Suprapubic skin (tissue), 4 donors: ENCODE results near the gene ARHGEF1. TPM values are rescaled to one million over a fixed set of nuclear protein-coding genes. Genes with fewer than 3 reads are reported as not detected.

Experiments used
- DNase-seq, 2 donors: peaks; one replicate each; pipeline ENCODE4 v3.0.0-alpha.2; 2019; ENCODE audit warnings: low spot score in 2 of 2
- H3K27ac ChIP-seq: fragments of 200-600 bp; sonication (generic); one replicate; pipeline ENCODE4 v1.5.1; 2019
- H3K27me3 ChIP-seq: fragments of 200-600 bp; sonication (generic); one replicate; pipeline ENCODE4 v1.5.1; 2019
- H3K36me3 ChIP-seq: fragments of 200-600 bp; sonication (generic); one replicate; pipeline ENCODE4 v1.5.1; 2019
- H3K4me1 ChIP-seq: fragments of 200-600 bp; sonication (generic); one replicate; pipeline ENCODE4 v1.5.1; 2019
- H3K4me3 ChIP-seq: fragments of 200-600 bp; sonication (generic); one replicate; pipeline ENCODE4 v1.5.1; 2019; ENCODE audit warnings: mild to moderate bottlenecking
- H3K9me3 ChIP-seq: fragments of 200-600 bp; sonication (generic); one replicate; pipeline ENCODE4 v1.5.1; 2019
- CTCF ChIP-seq, 2 donors: fragments of 200-600 bp in 1 of 2; fragments of 450-650 bp in 1 of 2; sonication (generic) in 1 of 2; IDR thresholded peaks; one replicate each; pipeline ENCODE4 v1.5.1; 2016 to 2019; ENCODE audit warnings: antibody characterized with exemption in 2 of 2, mild to moderate bottlenecking in 1 of 2, moderate library complexity in 1 of 2
- EP300 ChIP-seq: sonication (generic); formaldehyde crosslinking; IDR thresholded peaks from one replicate; pipeline ENCODE4 v1.6.1; 2017; ENCODE audit warnings: antibody characterized with exemption
- POLR2A ChIP-seq, 2 donors: fragments of 450-650 bp; IDR thresholded peaks; one replicate each; pipeline ENCODE4 v1.6.1; 2017; ENCODE audit warnings: antibody characterized with exemption in 2 of 2, mild to moderate bottlenecking in 2 of 2, moderate library complexity in 2 of 2
- POLR2AphosphoS5 ChIP-seq, 3 donors: sonication (generic); formaldehyde crosslinking; IDR thresholded peaks; one replicate each; pipeline ENCODE4 v1.6.1; 2017; ENCODE audit warnings: antibody characterized with exemption in 3 of 3
- WGBS: methylation state at CpG from one replicate; pipeline ENCODE4 v1.1.5; 2018; 5-methylcytosine and 5-hydroxymethylcytosine counted together
- total RNA-seq, 4 donors: library from RNA; depleted of rRNA; stranded (reverse); fragments of >200 nt; gene quantifications; one replicate each; pipeline ENCODE4 v1.1.0, GENCODE V29; 2016

ARHGEF1 gene
- total RNA-seq, 4 donors from 2014 or later: 61.0 to 173 (median 72.1) TPM

GRCh38 chr19:41932259-41932719 lies 49.3 kb downstream of the ARHGEF1 start:
- DNase-seq: no peak
- TF ChIP-seq POLR2AphosphoS5 (IDR thresholded peaks at IDR 0.05) (no peak), POLR2A (IDR thresholded peaks at IDR 0.05) (no peak), CTCF (IDR thresholded peaks at IDR 0.05) (no peak), EP300 (no peak)
- Histone ChIP-seq H3K4me3 (no peak overlapping the region), H3K27me3 (peaks cover 100% of the 10 kb centered on the region), H3K4me1 (peaks cover 25% of the 10 kb centered on the region), H3K27ac (no peak overlapping the region), H3K9me3 (no peaks in the 10 kb centered on the region), H3K36me3 (no peaks in the 10 kb centered on the region)
- WGBS: 8% methylated on average over 8 of the region's 11 CpGs

GRCh38 chr19:41932720-41933332 lies 49.8 kb downstream of the ARHGEF1 start:
- 30% methylated on average over 29 of the region's 29 CpGs for WGBS
- H3K4me3 ChIP-seq: no peak overlapping the region
- peaks cover 22% of the 10 kb centered on the region for H3K4me1 ChIP-seq
- no peak for DNase-seq
- TF ChIP-seq CTCF (IDR thresholded peaks at IDR 0.05) (no peak), EP300 (no peak), POLR2AphosphoS5 (IDR thresholded peaks at IDR 0.05) (no peak), POLR2A (IDR thresholded peaks at IDR 0.05) (no peak)
- no peaks in the 10 kb centered on the region for H3K36me3 ChIP-seq
- no peak overlapping the region for H3K27ac ChIP-seq
- H3K27me3 ChIP-seq: peaks cover 100% of the 10 kb centered on the region
- no peaks in the 10 kb centered on the region for H3K9me3 ChIP-seq

DNA sequence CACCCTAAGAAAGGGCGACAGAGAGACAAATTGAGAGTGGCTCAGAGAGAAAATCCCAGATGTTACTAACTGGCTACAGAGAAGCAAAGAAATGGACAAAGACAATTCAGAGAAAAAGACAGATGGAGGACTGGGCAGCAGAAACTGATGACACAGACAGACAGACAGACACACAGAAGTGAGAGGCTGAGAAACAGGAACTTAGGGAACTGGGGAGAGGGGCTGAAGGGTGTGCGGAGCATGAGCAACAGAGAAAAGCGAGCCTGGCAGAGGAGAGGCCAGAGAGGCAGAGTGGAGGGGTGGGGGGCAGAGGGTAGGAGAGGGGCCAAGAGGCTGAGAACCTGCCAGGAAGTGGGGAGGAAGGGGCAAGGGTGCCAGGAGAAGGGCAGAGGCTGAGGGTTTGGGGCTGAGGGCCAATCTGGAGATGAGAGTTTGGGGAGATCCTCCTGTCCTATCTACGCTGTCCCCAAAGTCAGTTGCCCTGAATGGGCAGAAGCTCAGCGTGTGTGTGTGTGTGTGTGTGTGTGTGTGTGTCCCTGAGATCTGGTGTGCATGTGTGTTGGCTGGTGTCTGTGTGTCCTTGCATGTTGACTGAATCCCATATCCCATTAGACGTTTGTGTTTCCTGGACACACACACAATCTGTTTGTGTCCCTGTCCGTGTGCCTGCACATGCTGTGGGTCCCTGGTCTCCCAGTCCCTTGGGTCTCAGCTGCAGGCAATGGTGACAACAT lies 50.9 kb downstream of the ARHGEF1 start:
- Histone ChIP-seq H3K4me3 (no peak overlapping the region), H3K36me3 (no peaks in the 10 kb centered on the region), H3K27ac (no peak overlapping the region), H3K27me3 (peaks cover 96% of the 10 kb centered on the region), H3K4me1 (peaks cover 12% of the 10 kb centered on the region), H3K9me3 (no peaks in the 10 kb centered on the region)
- TF ChIP-seq POLR2A (IDR thresholded peaks at IDR 0.05): no peak
- TF ChIP-seq POLR2AphosphoS5 (IDR thresholded peaks at IDR 0.05): no peak
- TF ChIP-seq CTCF (IDR thresholded peaks at IDR 0.05): no peak
- TF ChIP-seq EP300: no peak
- WGBS: 64% methylated on average over 6 of the region's 7 CpGs
- DNase-seq: no peak

GRCh38 chr19:41934849-41935374 lies 51.9 kb downstream of the ARHGEF1 start:
- Histone ChIP-seq H3K4me1 (peaks cover 11% of the 10 kb centered on the region), H3K36me3 (no peaks in the 10 kb centered on the region), H3K9me3 (no peaks in the 10 kb centered on the region), H3K27me3 (peaks cover 95% of the 10 kb centered on the region), H3K4me3 (no peak overlapping the region), H3K27ac (no peak overlapping the region)
- DNase-seq: no peak
- WGBS: 31% methylated on average over 7 of the region's 7 CpGs
- TF ChIP-seq POLR2AphosphoS5 (IDR thresholded peaks at IDR 0.05): no peak
- peak; percentile 45 to 79 for TF ChIP-seq CTCF (IDR thresholded peaks at IDR 0.05)

DNA sequence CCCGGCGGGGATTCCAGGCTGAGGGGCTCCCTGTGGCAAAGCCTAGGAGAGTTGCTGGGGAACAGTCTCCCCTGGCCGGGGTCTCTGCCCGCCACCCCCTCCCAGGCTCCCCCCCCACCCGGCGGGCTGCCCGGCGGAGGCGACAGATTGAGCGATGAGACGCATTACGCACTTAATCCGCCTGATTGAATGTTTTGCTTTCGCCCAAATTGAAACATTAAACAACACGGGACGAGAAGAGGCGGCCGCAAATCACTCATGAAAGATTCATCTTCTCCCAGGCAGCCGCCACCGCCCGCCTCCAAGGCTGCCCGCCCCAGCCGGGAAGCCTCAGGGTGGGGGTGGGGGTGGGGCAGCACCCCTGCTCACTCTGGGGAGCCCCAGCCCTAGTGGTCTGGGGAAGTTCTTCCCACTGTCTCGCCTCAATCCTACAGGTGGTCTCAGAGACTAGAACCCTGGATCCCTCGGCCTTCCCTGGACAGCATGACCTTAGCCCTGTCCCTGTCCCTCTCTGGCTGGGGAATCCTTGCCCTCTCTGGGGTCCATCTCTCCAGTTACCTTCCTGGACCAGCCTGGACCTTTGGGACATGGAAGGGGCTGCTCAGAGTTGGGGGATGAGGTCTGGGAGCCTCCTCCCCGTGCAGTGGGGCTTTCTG lies 52.9 kb downstream of the ARHGEF1 start:
- Histone ChIP-seq H3K4me3 (no peak overlapping the region), H3K27ac (no peak overlapping the region), H3K36me3 (no peaks in the 10 kb centered on the region), H3K9me3 (no peaks in the 10 kb centered on the region), H3K4me1 (peaks cover 21% of the 10 kb centered on the region), H3K27me3 (peaks cover 95% of the 10 kb centered on the region)
- TF ChIP-seq CTCF (IDR thresholded peaks at IDR 0.05): no peak
- no peak for TF ChIP-seq POLR2AphosphoS5 (IDR thresholded peaks at IDR 0.05)
- TF ChIP-seq EP300: no peak
- TF ChIP-seq POLR2A (IDR thresholded peaks at IDR 0.05): no peak
- 10% methylated on average over 10 of the region's 26 CpGs for WGBS
- DNase-seq: no peak
